ENCODE results near the gene PAGR1. TPM values are rescaled to one million over a fixed set of nuclear protein-coding genes. Genes with fewer than 3 reads are reported as not detected.

Gene PAGR1
- total and polyA plus RNA-seq, 2 of the 13 experiments (the other 11 are each of a cell fraction or from before 2014, with no cell fraction given) = 9.8 to 66.4 TPM

DNA sequence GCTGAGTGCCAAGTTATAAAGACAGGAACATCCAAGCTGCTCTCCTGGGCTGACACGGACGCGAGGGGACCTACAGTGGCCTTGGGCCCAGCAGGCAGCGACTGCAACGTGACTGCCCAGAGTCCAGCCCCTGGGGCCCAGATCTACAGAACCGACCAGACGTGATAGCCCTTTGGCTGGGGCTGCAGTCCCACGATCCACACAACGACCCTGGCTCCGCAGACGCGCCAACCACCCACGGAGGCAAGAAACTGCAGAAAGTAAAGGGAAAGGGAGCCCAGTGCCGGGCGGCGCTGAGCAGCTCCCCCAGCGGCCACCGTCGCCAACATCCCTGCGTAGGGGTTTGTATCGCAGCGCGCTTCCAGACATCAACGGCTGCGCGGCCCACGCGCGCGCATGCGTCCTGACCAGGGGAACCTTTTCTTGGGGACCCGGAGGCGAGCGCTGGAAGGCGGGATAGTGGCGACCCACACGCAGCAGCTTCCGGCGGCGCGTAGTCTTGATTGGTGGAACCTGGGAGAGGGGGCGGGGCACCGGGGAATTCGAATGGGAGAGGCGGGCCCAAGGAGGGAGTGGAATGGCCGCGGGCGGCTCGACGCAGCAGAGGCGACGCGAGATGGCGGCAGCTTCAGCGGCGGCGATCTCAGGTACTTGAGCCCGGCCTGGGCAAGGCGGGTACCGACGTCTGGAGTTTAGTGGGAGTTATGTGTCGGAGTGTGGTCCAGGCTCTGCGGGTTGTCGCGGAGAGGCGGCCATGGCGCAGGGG is 25.6 kb upstream of the PAGR1 start, which contains the start of gene KIF22 (continued):
- TF ChIP-seq ZIK1 (CRISPR knock-in tag; IDR thresholded peaks at IDR 0.05; ENCODE audit: borderline replicate concordance, low read depth) (peak; percentile 75), ZNF224 (CRISPR knock-in tag; IDR thresholded peaks at IDR 0.05) (peak; percentile 88; the same call in 1 of the 2 replicates), HIVEP1 (CRISPR knock-in tag; IDR thresholded peaks at IDR 0.05) (peak; percentile 64; the same call in 1 of the 2 replicates), RBM39 (IDR thresholded peaks at IDR 0.05; ENCODE audit: low read depth, low read length, poor library complexity, severe bottlenecking) (peak; percentile 54), ARHGAP35 (CRISPR knock-in tag; IDR thresholded peaks at IDR 0.05; ENCODE audit: borderline replicate concordance) (peak; percentile 86), XRCC5 (optimal IDR thresholded peaks at IDR 0.05; ENCODE audit: low read length) (peak; percentile 99), FOSL1 (CRISPR knock-in tag; IDR thresholded peaks at IDR 0.05; ENCODE audit: borderline replicate concordance) (no peak), ATF7-NPFF (CRISPR knock-in tag; IDR thresholded peaks at IDR 0.05; ENCODE audit: low read depth) (peak; percentile 91), RBM22 (optimal IDR thresholded peaks at IDR 0.05; ENCODE audit: low read length) (no peak), AGO1 (IDR thresholded peaks at IDR 0.05; ENCODE audit: low read depth, low read length, poor library complexity, severe bottlenecking) (peak; percentile 90), MXD4 (CRISPR knock-in tag; IDR thresholded peaks at IDR 0.05) (peak; percentile 88), PRDM10 (CRISPR knock-in tag; IDR thresholded peaks at IDR 0.05; ENCODE audit: low read depth) (peak; percentile 79), RNF219 (CRISPR knock-in tag; IDR thresholded peaks at IDR 0.05) (peak; percentile 95), ZFP1 (CRISPR knock-in tag; IDR thresholded peaks at IDR 0.05) (peak; percentile 82), ZNF552 (CRISPR knock-in tag; IDR thresholded peaks at IDR 0.05; ENCODE audit: borderline replicate concordance) (peak; percentile 27; the same call in 1 of the 2 replicates), DDIT3 (CRISPR knock-in tag; IDR thresholded peaks at IDR 0.05) (no peak), ZNF574 (CRISPR knock-in tag; IDR thresholded peaks at IDR 0.05) (peak; percentile 85), ZBTB7B (CRISPR knock-in tag; IDR thresholded peaks at IDR 0.05) (peak; percentile 37; the same call in 1 of the 2 replicates), SNAI1 (CRISPR knock-in tag; IDR thresholded peaks at IDR 0.05; ENCODE audit: borderline replicate concordance) (peak; percentile 87)

Measured in HepG2 (cell line).